ENCODE data around the gene DNAH5. TPM values are rescaled to one million over a fixed set of nuclear protein-coding genes. Genes with fewer than 3 reads are reported as not detected.
"Not testable (repeated sequence)": the region's sequence is repeated elsewhere in the genome, so short reads cannot be mapped to it uniquely, and the experiment has no call there.

The DNAH5 gene
- 0.45 TPM for polyA plus RNA-seq (2013, experiment 1 of 2)
- 0.57 TPM for polyA plus RNA-seq (2013, experiment 2 of 2)

- no peak within 1 kb of the TSS for H3K27ac ChIP-seq (ENCODE audit: low read depth, low read length)
- H3K27me3 ChIP-seq (ENCODE audit: insufficient read depth, low read length): no peaks in the 10 kb centered on the region
- WGBS: 84% methylated on average over 3 of the region's 4 CpGs
- H3K4me1 ChIP-seq (ENCODE audit: insufficient read depth, low read length): peaks cover 35% of the 10 kb centered on the region
- H3K9me3 ChIP-seq (ENCODE audit: insufficient read depth, low read depth, low read length): no peaks in the 10 kb centered on the region
- H3K4me3 ChIP-seq (ENCODE audit: low read length): no peak within 1 kb of the TSS
- H3K9ac ChIP-seq (ENCODE audit: low read depth, low read length): no peak within 1 kb of the TSS
- H3K36me3 ChIP-seq (ENCODE audit: insufficient read depth, low read length): no peaks in the 10 kb centered on the region
Observed at GRCh38 chr5:13944560-13945199, at the start of gene DNAH5. TSS of gene DNAH5 (minus strand) at chr5:13944688. CDS start at chr5:13944438, 250 bp downstream.

GRCh38 chr5:13993926-13994325 lies 49.4 kb upstream of the DNAH5 start:
- Histone ChIP-seq H3K36me3 (ENCODE audit: insufficient read depth, low read length) (no peaks in the 10 kb centered on the region), H3K27ac (ENCODE audit: low read depth, low read length) (no peak overlapping the region), H3K4me3 (ENCODE audit: low read length) (no peak overlapping the region), H3K9ac (ENCODE audit: low read depth, low read length) (no peak overlapping the region), H3K27me3 (ENCODE audit: insufficient read depth, low read length) (no peaks in the 10 kb centered on the region), H3K9me3 (ENCODE audit: insufficient read depth, low read depth, low read length) (peaks cover 9% of the 10 kb centered on the region), H3K4me1 (ENCODE audit: insufficient read depth, low read length) (no peaks in the 10 kb centered on the region)
- 86% methylated on average over 11 of the region's 11 CpGs for WGBS

- no peak overlapping the region for H3K4me3 ChIP-seq (ENCODE audit: low read length)
- peaks cover 3% of the 10 kb centered on the region; the same call in 1 of the 2 replicates for H3K4me1 ChIP-seq (ENCODE audit: insufficient read depth, low read length)
- H3K9ac ChIP-seq (ENCODE audit: low read depth, low read length): no peak overlapping the region
- no peak overlapping the region for H3K27ac ChIP-seq (ENCODE audit: low read depth, low read length)
- WGBS: 98% methylated on average over 4 of the region's 4 CpGs
- H3K36me3 ChIP-seq (ENCODE audit: insufficient read depth, low read length): no peaks in the 10 kb centered on the region
- H3K9me3 ChIP-seq (ENCODE audit: insufficient read depth, low read depth, low read length): peaks cover 7% of the 10 kb centered on the region
- no peaks in the 10 kb centered on the region for H3K27me3 ChIP-seq (ENCODE audit: insufficient read depth, low read length)
Observed at GRCh38 chr5:13992795-13993194, 48.3 kb upstream of the DNAH5 start.

- Histone ChIP-seq H3K27me3 (ENCODE audit: insufficient read depth, low read length) (no peaks in the 10 kb centered on the region), H3K9ac (ENCODE audit: low read depth, low read length) (no peak overlapping the region), H3K9me3 (ENCODE audit: insufficient read depth, low read depth, low read length) (no peaks in the 10 kb centered on the region), H3K36me3 (ENCODE audit: insufficient read depth, low read length) (no peaks in the 10 kb centered on the region), H3K4me1 (ENCODE audit: insufficient read depth, low read length) (peaks cover 3% of the 10 kb centered on the region; the same call in 1 of the 2 replicates), H3K4me3 (ENCODE audit: low read length) (no peak overlapping the region), H3K27ac (ENCODE audit: low read depth, low read length) (no peak overlapping the region)
- WGBS: 91% methylated on average over 3 of the region's 3 CpGs
Observed at GRCh38 chr5:13991365-13991764, 46.9 kb upstream of the DNAH5 start.

GRCh38 chr5:13990896-13991295 lies 46.4 kb upstream of the DNAH5 start:
- H3K4me1 ChIP-seq (ENCODE audit: insufficient read depth, low read length): peaks cover 3% of the 10 kb centered on the region; the same call in 1 of the 2 replicates
- H3K9ac ChIP-seq (ENCODE audit: low read depth, low read length): no peak overlapping the region
- no peaks in the 10 kb centered on the region for H3K27me3 ChIP-seq (ENCODE audit: insufficient read depth, low read length)
- WGBS: 76% methylated on average over 2 of the region's 2 CpGs
- no peak overlapping the region for H3K4me3 ChIP-seq (ENCODE audit: low read length)
- H3K27ac ChIP-seq (ENCODE audit: low read depth, low read length): no peak overlapping the region
- no peaks in the 10 kb centered on the region for H3K9me3 ChIP-seq (ENCODE audit: insufficient read depth, low read depth, low read length)
- H3K36me3 ChIP-seq (ENCODE audit: insufficient read depth, low read length): no peaks in the 10 kb centered on the region

GRCh38 chr5:13989832-13990231 lies 45.3 kb upstream of the DNAH5 start:
- H3K4me3 ChIP-seq (ENCODE audit: low read length): no peak overlapping the region
- no peak overlapping the region for H3K27ac ChIP-seq (ENCODE audit: low read depth, low read length)
- H3K36me3 ChIP-seq (ENCODE audit: insufficient read depth, low read length): no peaks in the 10 kb centered on the region
- H3K27me3 ChIP-seq (ENCODE audit: insufficient read depth, low read length): no peaks in the 10 kb centered on the region
- WGBS: 93% methylated on average over 2 of the region's 2 CpGs
- H3K9ac ChIP-seq (ENCODE audit: low read depth, low read length): no peak overlapping the region
- no peaks in the 10 kb centered on the region for H3K9me3 ChIP-seq (ENCODE audit: insufficient read depth, low read depth, low read length)
- H3K4me1 ChIP-seq (ENCODE audit: insufficient read depth, low read length): peaks cover 3% of the 10 kb centered on the region; the same call in 1 of the 2 replicates

GRCh38 chr5:13987843-13988464 lies 43.5 kb upstream of the DNAH5 start:
- WGBS: 26% methylated on average over 7 of the region's 7 CpGs

GRCh38 chr5:13985731-13986418 lies 41.4 kb upstream of the DNAH5 start:
- Histone ChIP-seq H3K9ac (ENCODE audit: low read depth, low read length) (no peak overlapping the region), H3K27me3 (ENCODE audit: insufficient read depth, low read length) (no peaks in the 10 kb centered on the region), H3K9me3 (ENCODE audit: insufficient read depth, low read depth, low read length) (no peaks in the 10 kb centered on the region), H3K4me1 (ENCODE audit: insufficient read depth, low read length) (peaks cover 3% of the 10 kb centered on the region; the same call in 1 of the 2 replicates), H3K36me3 (ENCODE audit: insufficient read depth, low read length) (no peaks in the 10 kb centered on the region), H3K27ac (ENCODE audit: low read depth, low read length) (no peak overlapping the region), H3K4me3 (ENCODE audit: low read length) (no peak overlapping the region)
- 79% methylated on average over 12 of the region's 12 CpGs for WGBS

More at GRCh38 chr5:13987843-13988464, 43.5 kb upstream of the DNAH5 start:
- no peak overlapping the region for H3K4me3 ChIP-seq (ENCODE audit: low read length)
- no peak overlapping the region for H3K9ac ChIP-seq (ENCODE audit: low read depth, low read length)
- H3K27me3 ChIP-seq (ENCODE audit: insufficient read depth, low read length): no peaks in the 10 kb centered on the region
- peaks cover 3% of the 10 kb centered on the region; the same call in 1 of the 2 replicates for H3K4me1 ChIP-seq (ENCODE audit: insufficient read depth, low read length)
- H3K9me3 ChIP-seq (ENCODE audit: insufficient read depth, low read depth, low read length): no peaks in the 10 kb centered on the region
- H3K36me3 ChIP-seq (ENCODE audit: insufficient read depth, low read length): no peaks in the 10 kb centered on the region
- H3K27ac ChIP-seq (ENCODE audit: low read depth, low read length): no peak overlapping the region

- not testable (repeated sequence) for H3K27ac ChIP-seq (ENCODE audit: low read depth, low read length); H3K9me3 ChIP-seq (ENCODE audit: insufficient read depth, low read depth, low read length); H3K4me3 ChIP-seq (ENCODE audit: low read length); H3K9ac ChIP-seq (ENCODE audit: low read depth, low read length); H3K27me3 ChIP-seq (ENCODE audit: insufficient read depth, low read length); H3K4me1 ChIP-seq (ENCODE audit: insufficient read depth, low read length); H3K36me3 ChIP-seq (ENCODE audit: insufficient read depth, low read length)
- WGBS: 100% methylated on average over 4 of the region's 5 CpGs
Observed at GRCh38 chr5:13984888-13985287, 40.4 kb upstream of the DNAH5 start.

GRCh38 chr5:13976867-13977830 lies 32.7 kb upstream of the DNAH5 start:
- Histone ChIP-seq H3K4me3 (ENCODE audit: low read length) (no peak overlapping the region), H3K27ac (ENCODE audit: low read depth, low read length) (no peak overlapping the region), H3K9me3 (ENCODE audit: insufficient read depth, low read depth, low read length) (no peaks in the 10 kb centered on the region), H3K36me3 (ENCODE audit: insufficient read depth, low read length) (no peaks in the 10 kb centered on the region), H3K27me3 (ENCODE audit: insufficient read depth, low read length) (no peaks in the 10 kb centered on the region), H3K9ac (ENCODE audit: low read depth, low read length) (no peak overlapping the region), H3K4me1 (ENCODE audit: insufficient read depth, low read length) (no peaks in the 10 kb centered on the region)
- WGBS: 76% methylated on average over 11 of the region's 11 CpGs

Data from HUES64 (cell line).